ENCODE results near the gene PLK1.
A peak's percentile ranks its signal among the peaks of the same experiment; 100 is the strongest.

Gene PLK1

DNA sequence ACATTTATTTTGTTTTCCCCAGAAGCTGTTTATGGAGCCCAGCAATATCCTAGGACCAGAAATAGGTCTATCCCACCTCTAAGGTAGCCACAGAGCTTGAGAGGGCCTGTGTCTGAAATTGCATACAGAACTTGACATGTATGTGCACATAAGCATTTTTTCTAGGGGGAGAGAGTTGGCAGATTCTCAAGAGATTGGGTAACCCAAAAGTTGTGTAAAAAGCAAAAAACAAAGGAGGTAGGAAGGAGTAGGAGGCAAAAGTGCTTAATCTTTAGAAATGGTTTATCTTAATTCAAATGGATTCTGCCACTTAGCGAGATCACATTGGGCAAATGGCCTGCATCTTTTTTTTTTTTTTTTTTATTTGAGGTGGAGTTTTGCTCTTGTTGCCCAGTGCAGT, 3.5 kb downstream of the PLK1 start:
- FAIRE-seq = no peak

DNA sequence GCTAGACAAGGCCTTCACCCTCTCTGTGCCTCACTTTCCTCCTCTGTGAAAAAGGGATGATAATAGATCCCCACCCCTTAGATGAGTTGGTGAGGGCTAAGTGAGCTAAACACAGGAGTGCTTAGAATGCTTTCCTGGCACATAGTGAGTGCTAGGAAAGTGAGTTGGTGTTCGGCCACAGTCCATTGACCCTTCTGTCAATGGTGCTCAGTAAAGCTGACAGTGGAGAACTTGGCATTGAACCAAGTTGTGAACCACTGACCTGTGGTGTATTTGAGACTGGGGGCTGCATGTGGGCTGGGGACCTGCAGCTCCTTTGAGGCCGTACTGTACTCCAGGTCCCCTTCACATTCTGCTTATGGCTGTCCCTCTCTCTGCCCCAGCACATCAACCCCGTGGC, 4.8 kb downstream of the PLK1 start:
- FAIRE-seq = no peak

DNA sequence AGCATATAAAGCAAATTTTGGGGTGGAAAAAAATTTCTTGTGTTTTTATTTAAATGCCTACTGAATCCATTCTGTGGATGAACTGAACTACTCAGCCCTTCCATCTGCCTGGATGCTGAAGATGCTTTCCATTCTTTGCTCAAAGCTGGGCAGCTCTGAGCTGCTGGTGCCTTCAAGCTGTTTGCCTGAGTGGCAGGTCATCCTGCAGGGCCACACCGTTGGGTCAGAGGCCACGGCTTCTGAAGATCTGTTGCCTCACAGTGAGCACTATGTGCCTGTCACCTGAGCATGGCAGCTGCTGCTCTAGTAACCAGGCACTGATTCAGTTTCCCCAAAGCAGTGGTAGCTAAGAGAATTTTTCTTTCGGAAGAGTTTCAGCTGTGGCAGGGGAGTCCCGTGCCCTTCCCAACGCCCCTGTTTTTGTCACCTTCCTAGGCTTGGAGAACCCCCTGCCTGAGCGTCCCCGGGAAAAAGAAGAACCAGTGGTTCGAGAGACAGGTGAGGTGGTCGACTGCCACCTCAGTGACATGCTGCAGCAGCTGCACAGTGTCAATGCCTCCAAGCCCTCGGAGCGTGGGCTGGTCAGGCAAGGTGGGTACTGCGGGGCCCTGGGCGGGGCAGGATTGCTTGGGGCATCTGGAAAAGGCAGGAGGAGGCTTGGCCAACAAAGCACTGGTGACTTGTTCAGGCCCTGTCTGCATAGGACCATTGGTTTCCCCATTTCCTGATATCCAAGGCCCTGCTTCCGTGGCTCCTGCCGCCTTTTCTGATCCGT, 8.5 kb downstream of the PLK1 start:
- FAIRE-seq = no peak

DNA sequence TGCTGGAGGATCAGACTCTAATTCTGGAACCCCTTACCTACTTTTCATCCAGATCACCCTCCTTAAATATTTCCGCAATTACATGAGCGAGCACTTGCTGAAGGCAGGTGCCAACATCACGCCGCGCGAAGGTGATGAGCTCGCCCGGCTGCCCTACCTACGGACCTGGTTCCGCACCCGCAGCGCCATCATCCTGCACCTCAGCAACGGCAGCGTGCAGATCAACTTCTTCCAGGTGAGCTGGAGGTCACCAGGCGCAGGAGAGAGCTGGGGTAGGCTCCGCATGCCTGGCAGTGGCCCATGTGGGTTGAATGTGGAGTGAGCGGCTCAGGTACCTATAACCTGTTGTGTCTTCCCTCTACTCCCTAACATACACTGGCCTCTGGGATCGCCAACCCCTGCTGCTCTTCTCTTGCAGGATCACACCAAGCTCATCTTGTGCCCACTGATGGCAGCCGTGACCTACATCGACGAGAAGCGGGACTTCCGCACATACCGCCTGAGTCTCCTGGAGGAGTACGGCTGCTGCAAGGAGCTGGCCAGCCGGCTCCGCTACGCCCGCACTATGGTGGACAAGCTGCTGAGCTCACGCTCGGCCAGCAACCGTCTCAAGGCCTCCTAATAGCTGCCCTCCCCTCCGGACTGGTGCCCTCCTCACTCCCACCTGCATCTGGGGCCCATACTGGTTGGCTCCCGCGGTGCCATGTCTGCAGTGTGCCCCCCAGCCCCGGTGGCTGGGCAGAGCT, 10.9 kb downstream of the PLK1 start:
- FAIRE-seq = no peak

DNA sequence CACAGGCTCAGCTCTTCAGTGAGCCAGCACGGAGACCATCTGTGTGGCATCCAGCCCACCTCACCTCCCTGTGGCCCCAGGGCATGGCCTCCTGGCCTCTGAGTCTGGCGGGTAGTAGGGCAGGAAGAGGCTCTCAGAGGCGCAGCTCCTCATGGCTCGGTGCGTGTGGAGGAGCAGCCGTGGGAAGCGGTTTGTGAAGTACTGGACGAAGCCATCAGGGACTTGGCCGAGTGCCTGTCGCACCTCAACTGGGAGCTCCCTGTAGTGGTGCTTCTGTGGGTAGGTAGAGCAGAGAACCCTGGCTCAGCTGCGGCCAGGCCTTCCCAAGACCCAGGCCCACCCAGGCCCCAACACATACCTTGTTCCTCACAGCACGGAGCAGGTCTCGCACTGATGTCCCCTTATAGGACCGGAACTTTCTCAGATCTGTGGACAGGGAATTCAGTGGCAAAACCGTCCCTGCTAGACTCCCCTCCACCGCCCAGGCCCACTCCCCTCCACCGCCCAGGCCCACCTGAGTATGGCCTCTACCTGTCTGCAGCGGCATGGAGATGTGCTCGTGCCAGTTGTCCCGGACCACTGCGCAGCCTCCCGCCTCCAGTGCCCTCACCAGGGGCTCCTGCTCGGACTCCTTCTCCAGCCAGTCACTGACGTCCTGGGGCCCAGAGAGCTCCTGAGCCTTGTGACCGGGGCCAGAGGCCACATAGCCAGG, 12.2 kb downstream of the PLK1 start:
- no peak for FAIRE-seq

DNA sequence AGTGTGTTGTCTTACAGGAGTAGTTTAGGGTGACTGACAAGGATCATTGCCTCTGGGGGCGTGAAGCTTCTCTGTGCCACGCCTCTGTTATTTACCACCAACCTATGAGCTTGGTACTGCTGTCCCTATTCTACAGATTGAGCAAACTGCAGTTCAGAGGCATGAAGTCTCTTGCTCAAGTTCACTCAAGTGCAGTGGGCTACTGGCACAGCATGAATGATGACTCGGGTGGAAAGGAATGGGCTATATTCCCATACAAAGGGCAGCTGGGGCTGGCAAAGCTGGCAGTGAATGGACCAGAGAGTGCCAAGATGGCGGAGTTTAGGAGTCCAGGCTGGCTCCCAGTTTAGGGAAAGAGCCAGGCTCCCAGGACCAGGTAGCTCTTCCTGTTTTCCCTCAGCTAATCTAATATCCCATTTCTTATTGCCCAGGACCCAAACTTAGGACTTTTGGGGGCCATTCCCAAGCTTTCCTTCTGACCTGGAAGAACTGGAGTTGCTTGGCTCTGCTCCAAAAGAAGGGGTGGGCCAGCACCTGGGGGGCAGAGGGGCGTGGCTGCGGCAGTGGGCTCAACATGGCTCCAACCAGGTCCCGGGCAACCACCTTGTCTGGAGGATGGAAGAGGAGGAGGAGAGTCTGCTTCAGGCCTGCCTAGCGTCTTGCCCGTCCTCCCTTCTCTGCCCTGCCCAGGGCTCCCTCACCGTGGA, 12.9 kb downstream of the PLK1 start:
- FAIRE-seq = no peak

DNA sequence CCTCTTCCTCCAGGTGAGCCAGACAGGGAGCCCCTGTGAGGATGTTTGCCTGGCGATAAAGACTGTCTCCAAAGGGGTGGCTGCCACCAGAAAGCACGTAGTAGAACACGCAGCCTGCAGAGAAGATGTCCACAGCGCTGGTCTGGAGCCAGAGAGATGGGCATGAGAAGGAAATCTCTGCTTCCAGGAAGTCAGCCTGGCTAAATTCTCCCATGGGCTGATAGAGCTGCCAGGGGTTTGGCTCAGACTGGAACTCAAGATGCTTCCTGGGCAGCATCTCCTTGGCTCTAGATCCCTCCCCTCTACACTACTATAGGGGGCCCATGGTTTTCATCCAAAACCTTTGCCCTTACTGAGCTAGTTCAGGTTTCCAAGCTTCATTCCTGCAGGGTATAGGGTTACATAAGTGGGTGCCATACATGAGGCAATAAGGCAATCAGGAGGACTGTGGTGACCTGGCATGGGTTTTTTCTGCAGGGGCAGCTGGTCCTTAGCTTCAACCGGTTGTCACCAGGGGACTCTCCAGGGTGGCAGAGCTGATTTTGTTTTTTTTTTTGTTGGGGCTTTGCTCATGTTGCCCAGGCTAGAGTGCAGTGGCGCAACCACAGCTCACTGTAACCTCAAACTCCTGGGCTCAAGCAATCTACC, 13.6 kb downstream of the PLK1 start:
- FAIRE-seq = no peak

DNA sequence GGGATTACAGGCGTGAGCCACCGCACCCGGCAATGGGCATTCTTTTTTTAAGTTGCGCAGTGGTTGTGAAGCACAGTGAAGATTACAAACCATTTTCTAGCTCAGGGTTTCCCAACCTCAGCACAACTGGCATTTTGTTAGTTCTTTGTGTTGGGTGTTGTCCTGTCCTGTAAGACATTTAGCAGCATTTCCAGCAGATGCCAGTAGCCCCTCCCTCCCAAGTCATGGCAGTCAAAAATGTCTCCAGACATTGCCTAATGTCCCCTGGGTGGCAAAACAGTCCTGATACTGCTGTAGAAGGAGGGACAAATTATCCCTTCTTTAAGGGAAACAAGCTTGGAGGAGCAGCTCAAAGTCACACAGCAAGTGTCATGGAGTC, 15.6 kb downstream of the PLK1 start:
- FAIRE-seq = no peak

DNA sequence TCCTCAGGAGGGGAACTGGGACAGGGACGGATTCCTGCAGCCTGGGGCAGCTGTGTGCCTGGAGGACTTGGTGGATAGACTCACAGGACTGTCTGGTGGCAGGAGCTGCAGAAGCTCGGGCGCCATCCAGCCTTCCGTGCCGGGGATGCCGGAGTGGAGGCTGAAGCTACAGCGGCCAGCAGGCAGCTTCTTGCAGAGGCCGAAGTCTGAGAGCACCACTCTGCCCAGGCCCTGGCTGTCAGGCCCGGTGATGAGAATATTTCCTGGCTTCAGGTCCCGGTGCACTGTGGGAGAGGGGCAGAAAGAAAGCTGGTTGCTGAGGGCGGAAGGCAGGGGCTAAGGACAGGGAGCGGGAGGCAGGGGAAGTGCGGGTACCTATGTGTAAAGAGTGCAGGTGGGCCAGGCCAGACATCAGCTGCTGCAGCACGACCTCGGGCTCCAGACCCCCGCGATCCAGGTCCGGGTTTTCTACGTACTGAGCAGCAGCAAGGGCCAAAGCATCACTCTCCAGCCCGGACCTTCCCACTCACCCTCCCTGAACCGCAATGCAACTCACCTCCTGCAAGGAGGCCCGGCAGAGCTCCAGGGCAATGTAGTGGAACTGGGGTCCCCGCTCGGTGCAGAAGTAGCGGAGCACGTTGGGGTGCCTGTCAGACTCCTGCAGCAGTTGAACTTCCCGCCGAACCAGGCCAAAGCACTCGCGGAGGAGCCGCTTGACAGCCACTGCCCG, 16.1 kb downstream of the PLK1 start:
- FAIRE-seq = peak; percentile 84

DNA sequence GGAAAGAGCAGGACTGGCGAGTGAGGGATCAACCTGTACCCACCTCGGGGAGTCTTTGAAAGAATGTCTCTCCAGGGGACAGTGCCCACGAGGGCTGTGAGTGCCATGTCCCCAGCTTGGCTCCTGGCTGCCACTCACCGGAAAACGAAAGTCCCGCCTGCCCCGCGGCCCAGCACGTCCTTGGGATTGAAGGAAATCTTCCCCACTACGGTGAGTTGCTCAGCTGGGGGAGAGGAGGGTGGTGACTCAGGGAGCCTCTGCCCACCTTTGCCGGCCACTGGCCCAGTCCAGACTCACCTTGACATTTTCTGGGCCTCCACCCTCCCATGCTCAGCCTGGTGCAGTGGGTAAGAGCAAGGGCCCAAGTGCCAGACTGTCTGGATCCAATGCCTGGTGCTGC, 17.1 kb downstream of the PLK1 start:
- FAIRE-seq = no peak

DNA sequence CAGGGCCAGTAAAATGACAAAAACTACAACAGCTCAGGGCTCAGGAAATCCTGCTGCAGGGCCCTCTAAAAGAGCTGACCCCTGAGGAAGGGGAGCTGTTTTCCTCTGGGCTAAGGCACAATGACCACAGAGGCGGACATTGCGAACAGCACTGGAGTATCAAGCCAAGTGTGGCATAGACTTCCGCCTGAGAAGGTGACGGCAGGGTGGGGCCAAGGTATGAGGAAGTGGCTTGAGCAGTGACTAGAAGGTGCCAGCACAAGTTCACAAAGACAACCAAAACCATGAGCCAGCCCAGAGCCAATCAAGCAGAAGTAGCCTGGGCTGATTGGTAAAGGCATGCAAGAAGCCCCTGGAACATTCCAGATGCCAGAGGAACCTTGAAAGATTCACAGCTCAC, 20.4 kb downstream of the PLK1 start:
- FAIRE-seq = no peak

DNA sequence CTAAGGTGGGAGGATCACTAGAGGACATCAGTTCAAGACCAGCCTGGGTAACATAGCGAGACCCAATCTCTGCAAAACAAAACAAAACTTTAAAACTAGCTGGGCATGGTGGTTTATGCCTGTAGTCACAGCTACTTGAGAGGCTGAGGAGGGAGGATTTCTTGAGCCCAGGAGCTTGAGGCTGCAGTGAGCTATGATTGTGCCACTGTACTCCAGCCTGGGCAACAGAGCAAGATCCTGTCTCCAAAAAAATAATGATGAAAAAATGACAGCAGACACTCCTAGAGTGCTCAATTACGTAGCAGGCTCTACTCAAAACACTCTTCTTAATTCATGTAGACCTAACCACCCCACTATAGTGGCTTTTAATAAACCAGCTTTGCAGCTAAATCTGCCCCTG, 21.4 kb downstream of the PLK1 start:
- FAIRE-seq = no peak

DNA sequence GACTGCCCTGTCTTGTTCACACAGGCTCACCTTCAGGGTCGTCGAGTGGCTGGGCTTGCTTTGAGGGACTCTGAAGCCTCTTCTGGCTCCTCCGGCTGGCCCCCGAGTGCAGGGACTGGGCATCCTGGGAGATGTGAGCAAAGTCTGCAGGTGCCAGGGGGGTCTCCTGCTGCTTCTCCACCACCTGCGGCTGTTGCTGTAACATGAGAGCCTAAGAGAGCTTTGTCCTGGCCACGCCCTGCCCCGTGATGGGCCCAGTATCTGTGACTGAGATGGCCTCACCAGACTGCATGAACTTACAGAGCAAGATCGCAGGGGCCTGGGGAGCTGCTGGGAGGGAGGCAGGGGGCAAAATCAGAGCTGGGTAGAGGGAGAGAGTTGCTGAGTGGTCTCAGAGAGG, 21.8 kb downstream of the PLK1 start:
- no peak for FAIRE-seq

DNA sequence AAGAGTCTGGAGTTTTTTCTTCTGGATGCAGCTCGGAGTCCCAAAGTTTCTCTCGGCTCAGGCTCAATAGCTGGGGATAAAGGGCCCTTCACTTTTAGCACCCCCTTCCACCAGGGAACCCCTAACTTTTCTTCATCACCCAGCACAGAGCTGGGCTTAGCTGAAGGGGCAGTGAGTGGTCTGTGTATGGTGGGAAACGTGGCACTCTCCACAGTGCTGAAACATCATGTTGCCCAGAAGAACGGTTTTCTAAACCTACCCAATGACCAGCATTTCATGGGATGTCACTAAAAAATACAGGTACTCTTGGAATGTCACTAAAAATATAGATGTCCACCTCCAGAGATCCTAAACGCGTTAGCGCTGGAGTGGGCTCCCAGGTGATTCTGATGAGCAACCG, 22.4 kb downstream of the PLK1 start:
- no peak for FAIRE-seq

DNA sequence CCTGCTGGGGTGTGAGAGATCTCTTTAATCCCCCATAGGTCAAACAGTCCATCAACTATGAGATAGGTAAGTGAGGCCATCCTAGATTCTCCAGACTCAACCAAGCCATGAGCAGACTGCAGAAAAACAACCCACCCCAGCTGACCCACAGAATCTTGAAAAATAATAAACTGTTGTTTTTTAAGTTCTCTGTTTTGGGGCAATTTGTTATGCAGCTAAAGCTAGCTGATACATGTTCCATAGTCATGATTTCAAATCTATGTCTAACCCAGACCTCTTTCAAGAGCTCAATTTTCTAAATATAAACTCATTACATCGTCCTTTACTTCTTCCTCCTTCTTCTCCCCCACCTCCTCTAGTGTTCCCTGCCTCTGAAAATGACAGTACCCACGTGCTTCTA, 24.3 kb downstream of the PLK1 start:
- no peak for FAIRE-seq

DNA sequence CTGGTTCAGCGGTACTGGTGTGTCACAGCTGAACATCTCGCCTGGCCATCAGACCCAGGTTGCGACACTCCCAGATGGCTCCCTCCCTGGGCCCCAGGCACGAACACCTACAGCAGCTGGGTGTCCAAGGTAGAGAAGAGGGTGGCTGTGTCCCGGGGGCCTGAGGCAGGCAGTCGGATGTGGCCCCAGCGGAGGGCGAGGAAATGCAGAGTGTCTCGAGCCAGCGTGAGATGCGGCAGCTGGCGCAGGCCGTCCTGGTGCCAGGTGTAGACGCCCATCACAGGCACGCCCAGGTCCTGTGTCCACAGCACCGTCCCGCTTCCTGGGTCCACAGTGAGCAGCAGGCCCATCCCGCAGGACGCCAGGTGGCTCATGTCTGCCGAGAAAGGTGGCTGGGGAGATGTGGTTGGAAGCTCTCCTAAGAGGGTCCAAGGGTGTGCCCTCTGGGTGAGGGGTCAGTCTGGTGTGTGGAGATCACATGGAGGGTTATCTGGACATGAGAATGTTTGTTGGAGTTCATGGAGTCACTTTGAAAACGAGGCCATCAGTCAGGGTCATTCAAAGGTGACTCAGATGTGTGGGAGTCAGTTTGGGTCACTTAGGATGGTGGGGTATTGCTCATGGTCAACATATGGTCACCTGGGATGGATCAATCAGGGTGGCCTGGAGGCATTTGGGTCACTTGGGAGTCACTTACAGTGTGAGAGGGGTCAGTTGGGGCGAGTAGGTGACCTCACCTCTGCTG, 26.3 kb downstream of the PLK1 start:
- FAIRE-seq = no peak

DNA sequence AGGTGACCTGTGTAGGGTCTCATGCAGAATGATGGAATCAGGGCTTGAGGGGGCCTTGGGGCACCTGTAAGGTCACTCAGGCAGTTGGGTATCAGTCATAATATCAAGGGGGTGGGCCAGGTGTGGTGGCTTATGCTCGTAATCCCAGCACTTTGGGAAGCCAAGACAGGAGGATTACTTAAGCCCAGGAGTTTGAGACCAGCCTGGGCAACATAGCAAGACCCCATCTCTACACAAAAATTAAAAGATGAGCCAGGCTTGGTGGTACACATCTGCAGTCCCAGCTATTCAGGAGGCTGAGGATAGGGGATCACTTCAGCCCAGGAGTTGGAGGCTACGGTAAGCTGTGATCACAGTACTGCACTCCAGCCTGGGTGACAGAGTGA, 26.8 kb downstream of the PLK1 start:
- FAIRE-seq = no peak

DNA sequence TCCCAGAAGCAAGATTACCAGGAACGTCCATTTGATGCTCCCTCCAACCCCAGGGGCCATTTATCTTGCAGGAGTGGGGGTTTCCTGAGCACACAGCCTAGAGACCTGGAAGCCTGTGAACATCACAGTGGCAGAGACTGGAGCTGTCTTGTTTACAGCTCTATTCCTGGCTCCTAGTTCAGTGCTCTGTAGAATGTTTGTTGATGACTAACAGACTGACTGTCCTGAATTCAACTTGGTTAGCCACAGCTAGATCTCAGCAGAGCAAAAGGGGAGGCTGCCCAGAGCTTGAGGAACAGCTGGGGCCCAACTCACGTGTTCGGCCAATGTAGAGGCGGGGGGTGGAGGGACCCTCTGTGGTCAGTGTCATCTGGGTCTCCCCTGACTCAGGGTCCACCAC, 27.8 kb downstream of the PLK1 start:
- no peak for FAIRE-seq

DNA sequence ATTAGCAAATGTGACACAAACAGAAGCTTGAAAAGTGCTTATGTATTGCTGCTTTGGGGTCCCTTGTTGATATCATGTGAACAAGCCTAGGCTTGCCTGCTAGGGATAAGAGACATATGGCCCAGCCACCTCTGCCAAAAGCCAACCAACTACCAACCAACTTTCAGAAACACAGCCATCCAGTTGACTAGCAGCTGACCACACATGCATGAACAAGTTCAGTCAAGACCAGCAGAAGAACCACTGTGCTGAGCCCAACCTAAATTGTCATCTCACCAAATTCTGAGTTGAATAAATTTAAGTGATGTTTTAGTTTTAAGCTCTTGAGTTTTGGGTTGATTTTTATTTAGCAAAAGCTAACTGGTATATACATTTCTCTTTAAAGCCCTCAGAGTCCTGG, 30.8 kb downstream of the PLK1 start:
- no peak for FAIRE-seq

DNA sequence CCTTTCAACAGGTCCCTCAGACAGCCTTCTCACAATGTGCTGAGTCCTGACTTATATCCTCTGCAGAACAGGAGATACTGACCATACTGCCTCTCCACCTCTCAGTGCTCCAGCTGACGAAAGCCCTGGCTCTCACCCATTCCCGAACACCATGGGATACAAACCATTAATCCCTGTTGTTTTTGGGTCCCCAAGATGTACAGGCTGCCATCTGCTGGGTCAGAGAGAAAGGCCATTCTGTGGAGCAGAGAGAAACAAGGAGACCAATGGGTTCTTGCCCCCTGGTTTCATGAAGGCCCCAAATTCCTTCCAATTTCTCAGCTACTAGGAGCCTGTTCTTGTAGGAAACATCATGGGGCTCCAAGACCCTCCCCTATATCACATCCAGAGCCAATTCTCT, 31.3 kb downstream of the PLK1 start:
- no peak for FAIRE-seq

DNA sequence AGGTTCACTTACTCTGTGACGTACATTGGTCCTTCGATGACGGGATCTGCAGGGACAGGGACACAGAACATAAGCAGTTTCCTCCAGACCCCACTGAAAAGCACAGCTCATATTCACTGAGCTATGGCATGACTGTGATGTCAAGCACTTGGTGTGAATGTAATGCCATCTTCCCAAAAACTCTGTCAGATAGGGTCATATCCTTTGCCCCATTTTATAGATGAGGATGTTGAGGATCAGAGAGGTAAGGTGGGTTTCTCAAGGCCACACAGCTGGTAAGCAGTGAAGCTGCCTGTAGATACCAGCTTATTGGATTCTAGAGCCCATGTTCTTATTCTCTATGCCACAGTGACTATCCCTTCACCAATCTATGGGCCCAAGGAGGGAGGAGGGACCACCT, 31.8 kb downstream of the PLK1 start:
- no peak for FAIRE-seq

DNA sequence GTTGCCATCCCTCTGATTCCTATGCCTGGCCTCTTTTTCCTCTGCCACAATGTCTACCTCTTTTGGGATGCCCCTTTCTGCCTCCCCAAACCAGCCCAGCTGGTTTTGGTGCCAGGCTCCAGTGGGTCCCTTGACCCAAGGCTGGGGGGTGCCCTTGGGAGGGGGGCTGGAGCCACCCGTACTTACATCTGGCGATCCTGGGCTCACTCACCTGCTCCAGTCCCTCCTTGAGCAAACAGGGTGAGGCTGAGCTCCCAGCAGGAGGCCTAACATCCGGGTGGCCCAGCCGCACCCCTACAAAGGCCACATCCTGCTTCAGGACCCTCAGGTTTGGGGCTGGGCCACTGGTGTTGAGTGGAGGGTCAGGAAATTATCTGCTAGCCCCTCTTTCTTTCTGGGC, 33.1 kb downstream of the PLK1 start:
- FAIRE-seq = no peak

Data from G401.6 (cell line).